GM23338 (cell line): ENCODE results near the gene SNX9.

Source experiments
- EZH2 ChIP-seq: fragments of 200-600 bp; sonication (generic); IDR thresholded peaks from one replicate; pipeline ENCODE4 v1.8.0; 2017; ENCODE audit warnings: antibody characterized with exemption, mild to moderate bottlenecking, low read depth; ENCODE audit not compliant: unreplicated experiment
- EZH2phosphoT487 ChIP-seq: fragments of 200-600 bp; sonication (generic); IDR thresholded peaks from one replicate; pipeline ENCODE4 v1.8.1; 2018; ENCODE audit warnings: antibody characterized with exemption; ENCODE audit not compliant: unreplicated experiment
- POLR2AphosphoS5 ChIP-seq: IDR thresholded peaks from 2 replicates; pipeline ENCODE4 v1.6.1; 2016; ENCODE audit warnings: antibody characterized with exemption, low read depth
- TF ChIP-seq, protein P1 (sequence below), 2 experiments: fragments of 200-600 bp in 1 of 2; sonication (generic) in 1 of 2; conservative IDR thresholded peaks; 2 replicates each; pipeline versions ENCODE4 v1.5.1 to v1.6.1; 2016 to 2017; ENCODE audit warnings: antibody characterized with exemption in 2 of 2, low read depth in 2 of 2, mild to moderate bottlenecking in 2 of 2, moderate library complexity in 1 of 2

DNA sequence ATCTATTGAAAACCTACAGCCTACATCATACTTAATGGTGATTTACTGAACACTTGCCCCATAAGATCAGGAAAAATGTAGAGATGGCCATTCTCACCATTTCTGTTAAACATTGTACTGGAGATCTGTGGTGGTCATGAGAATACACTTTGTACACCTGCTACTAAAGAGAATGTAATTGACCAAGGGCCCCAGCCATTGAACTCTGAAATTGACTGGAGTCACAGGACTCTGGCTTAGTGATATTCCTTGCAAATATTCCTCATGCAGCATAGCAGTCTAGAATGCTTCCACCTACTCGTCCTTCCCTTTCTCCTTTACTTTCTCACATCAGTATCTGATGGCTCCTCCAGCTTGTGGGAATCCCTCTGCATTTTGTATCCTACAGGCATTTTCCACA, 37.4 kb upstream of the SNX9 start:
- TF ChIP-seq, protein P1, sequence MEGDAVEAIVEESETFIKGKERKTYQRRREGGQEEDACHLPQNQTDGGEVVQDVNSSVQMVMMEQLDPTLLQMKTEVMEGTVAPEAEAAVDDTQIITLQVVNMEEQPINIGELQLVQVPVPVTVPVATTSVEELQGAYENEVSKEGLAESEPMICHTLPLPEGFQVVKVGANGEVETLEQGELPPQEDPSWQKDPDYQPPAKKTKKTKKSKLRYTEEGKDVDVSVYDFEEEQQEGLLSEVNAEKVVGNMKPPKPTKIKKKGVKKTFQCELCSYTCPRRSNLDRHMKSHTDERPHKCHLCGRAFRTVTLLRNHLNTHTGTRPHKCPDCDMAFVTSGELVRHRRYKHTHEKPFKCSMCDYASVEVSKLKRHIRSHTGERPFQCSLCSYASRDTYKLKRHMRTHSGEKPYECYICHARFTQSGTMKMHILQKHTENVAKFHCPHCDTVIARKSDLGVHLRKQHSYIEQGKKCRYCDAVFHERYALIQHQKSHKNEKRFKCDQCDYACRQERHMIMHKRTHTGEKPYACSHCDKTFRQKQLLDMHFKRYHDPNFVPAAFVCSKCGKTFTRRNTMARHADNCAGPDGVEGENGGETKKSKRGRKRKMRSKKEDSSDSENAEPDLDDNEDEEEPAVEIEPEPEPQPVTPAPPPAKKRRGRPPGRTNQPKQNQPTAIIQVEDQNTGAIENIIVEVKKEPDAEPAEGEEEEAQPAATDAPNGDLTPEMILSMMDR (conservative IDR thresholded peaks at IDR 0.05; ENCODE audit: low read depth in 2 of 2), result no peak
- TF ChIP-seq EZH2 (no peak), EZH2phosphoT487 (no peak), POLR2AphosphoS5 (no peak)
